Skin of body (tissue), 2 donors: ENCODE data around the gene MPEG1. TPM values are rescaled to one million over a fixed set of nuclear protein-coding genes. Genes with fewer than 3 reads are reported as not detected.
A peak's percentile ranks its signal among the peaks of the same experiment; 100 is the strongest.

ENCODE experiments used
- DNase-seq: peaks from one replicate; lab custom pipeline; 2025; lab: John Stamatoyannopoulos, UW
- total RNA-seq: library from RNA; depleted of rRNA; stranded (reverse); fragments of >200 nt; gene quantifications from one replicate; pipeline ENCODE4 v1.2.3, GENCODE V29; 2014

MPEG1 gene
- total RNA-seq, 1 donor from 2014 or later = 19.8 TPM

- no peak for DNase-seq
These were observed 6.2 kb upstream of the MPEG1 start for GRCh38 chr11:59218893-59219292.

- DNase-seq = no peak
These were observed 5.6 kb upstream of the MPEG1 start for GRCh38 chr11:59218319-59218718.

GRCh38 chr11:59216641-59217564 is 4.2 kb upstream of the MPEG1 start:
- peak; percentile 65 for DNase-seq

GRCh38 chr11:59214141-59214893 is 1.6 kb upstream of the MPEG1 start:
- DNase-seq = no peak

- no peak for DNase-seq
These were observed 505 bp downstream of the MPEG1 start for GRCh38 chr11:59212222-59212621.

- DNase-seq = no peak
These were observed 3.8 kb downstream of the MPEG1 start for GRCh38 chr11:59208956-59209355.

- peak; percentile 26 for DNase-seq
These were observed 4.7 kb downstream of the MPEG1 start for GRCh38 chr11:59207988-59208451.

- DNase-seq = no peak
These were observed 6.1 kb downstream of the MPEG1 start for GRCh38 chr11:59206635-59207034.

GRCh38 chr11:59205648-59206047 is 7.1 kb downstream of the MPEG1 start:
- no peak for DNase-seq

- no peak for DNase-seq
These were observed 8.0 kb downstream of the MPEG1 start for GRCh38 chr11:59204746-59205145.

GRCh38 chr11:59201353-59201752 is 11.4 kb downstream of the MPEG1 start:
- no peak for DNase-seq

- DNase-seq = no peak
These were observed 12.3 kb downstream of the MPEG1 start for GRCh38 chr11:59200423-59200746.

- no peak for DNase-seq
These were observed 12.9 kb downstream of the MPEG1 start for GRCh38 chr11:59199546-59200422.

- no peak for DNase-seq
These were observed 14.0 kb downstream of the MPEG1 start for GRCh38 chr11:59198726-59199125.

GRCh38 chr11:59197991-59198390 is 14.7 kb downstream of the MPEG1 start:
- DNase-seq = peak; percentile 80

GRCh38 chr11:59196777-59197176 is 15.9 kb downstream of the MPEG1 start:
- no peak for DNase-seq

- DNase-seq = no peak
These were observed 17.1 kb downstream of the MPEG1 start for GRCh38 chr11:59195586-59195985.

GRCh38 chr11:59193587-59194130 is 19.1 kb downstream of the MPEG1 start:
- peak; percentile 63 for DNase-seq

GRCh38 chr11:59192446-59193020 is 20.2 kb downstream of the MPEG1 start:
- no peak for DNase-seq

- DNase-seq = no peak
These were observed 20.8 kb downstream of the MPEG1 start for GRCh38 chr11:59191890-59192289.

GRCh38 chr11:59191095-59191494 is 21.6 kb downstream of the MPEG1 start:
- DNase-seq = no peak
